HG03442 (cell line): Measurements from ENCODE around the gene RPL5.

Experiments used
- ATAC-seq: cut with Tn5 transposase; IDR thresholded peaks from one replicate; pipeline ENCODE4 v1.9.1; 2021; ENCODE audit warnings: mild to moderate bottlenecking, moderate library complexity; ENCODE audit not compliant: unreplicated experiment

Gene RPL5

DNA sequence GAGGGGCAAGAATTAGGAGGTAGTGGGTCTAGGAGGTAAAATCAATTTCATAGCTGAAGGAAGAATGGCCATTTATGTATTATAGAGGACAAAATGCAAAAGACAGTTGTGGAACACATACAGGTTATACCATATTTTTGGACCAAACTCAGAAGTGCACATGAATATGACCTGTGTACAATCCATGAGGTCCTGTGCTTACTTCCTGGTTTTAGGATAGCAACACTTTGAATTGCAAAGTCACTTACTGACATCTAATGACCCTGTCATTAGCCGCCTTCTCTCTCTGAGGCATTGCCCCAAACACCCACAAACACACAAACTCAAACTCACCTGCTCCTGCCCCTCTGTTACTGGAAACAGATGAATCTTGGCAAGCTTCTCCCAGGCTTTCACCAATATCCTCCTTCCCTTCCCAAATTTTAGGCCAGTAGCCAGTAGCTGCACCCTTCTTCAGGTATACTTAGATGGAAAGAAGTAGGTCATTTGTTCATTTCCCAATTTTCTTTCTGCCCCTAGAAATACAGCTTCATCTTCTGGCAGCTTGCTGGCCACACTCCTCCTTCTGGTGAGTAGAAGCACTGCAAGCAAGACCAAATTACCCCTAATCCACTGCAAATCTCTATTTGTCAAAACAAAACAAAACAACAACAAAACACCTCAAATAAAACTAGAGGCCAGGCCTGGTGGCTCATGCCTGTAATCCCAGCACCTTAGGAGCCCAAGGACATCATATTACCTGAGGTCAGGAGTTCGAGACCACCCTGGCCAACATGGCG lies 13.7 kb upstream of the RPL5 start:
- ATAC-seq: no peak

DNA sequence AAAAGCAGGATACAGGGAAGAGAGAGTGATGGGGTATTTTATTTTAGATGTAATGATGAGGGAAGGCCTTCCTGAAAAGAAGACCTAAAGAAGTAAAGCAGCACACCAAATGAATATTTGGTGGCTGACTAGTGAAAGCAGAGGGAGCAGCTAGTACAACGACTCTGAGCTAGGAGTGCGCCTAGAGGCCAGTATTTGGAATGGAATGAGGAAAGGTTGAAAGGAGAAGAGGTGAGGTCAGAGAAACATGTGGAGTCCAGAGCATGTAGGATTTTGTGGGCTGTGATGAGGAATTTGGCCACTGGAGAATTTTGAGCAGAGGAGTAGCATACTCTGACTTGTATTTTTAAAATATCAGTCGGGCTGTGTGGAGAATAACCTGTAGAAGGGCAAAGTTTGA lies 11.8 kb upstream of the RPL5 start:
- no peak for ATAC-seq

DNA sequence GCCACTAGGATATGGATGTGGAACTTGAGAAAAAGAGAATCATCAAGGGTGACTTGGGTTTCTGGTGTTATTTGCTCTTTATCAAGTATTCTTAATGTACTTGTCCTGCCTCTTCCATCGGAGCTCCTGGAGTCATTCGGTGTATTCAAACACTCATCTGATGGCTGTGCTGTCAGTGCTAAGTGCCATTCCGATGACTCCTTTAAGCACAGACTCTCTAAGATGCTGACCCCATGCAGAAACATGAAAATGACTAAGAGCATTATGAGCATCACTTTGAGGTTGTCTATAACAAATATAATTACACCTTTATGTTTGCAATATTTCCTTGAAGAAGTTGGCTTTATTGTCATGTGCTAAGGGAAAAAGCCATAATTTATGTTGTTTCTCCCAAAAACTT lies 11.3 kb upstream of the RPL5 start:
- no peak for ATAC-seq

DNA sequence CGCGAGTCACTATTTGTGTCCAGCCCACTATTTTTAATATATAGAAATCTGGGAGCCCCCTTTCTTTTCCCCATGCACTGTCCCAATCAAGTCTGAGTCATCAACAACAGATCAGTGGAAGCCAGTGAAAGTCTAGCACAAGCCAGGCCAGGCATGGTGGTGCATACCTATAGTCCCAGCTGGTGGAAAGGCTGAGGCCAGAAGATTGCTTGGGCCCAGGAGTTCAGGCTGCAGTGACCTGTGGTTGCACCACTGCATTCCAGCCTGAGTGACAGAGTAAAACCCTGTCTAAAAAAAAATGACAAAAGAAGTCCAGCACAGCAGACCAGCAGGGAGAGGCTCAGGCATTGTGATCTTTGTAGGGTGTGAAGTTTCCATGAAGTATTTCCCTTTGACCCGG lies 9.0 kb upstream of the RPL5 start:
- ATAC-seq: no peak

DNA sequence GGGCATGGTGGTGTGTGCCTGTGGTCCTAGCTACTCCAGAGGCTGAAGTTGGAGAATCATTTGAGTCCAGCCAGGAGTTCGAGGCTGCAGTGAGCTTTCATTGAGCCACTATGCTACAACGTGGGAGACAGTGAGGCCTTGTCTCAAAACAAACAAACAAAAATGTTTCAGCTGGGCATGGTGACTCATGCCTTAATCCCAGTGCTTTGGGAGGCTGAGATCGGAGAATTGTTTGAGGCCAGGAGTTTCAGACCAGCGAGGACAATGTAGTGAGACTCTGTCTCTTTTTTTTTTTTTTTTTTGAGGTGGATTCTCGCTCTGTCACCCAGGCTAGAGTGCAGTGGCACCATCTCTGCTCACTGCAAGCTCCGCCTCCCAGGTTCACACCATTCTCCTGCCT lies 5.0 kb upstream of the RPL5 start:
- no peak for ATAC-seq

DNA sequence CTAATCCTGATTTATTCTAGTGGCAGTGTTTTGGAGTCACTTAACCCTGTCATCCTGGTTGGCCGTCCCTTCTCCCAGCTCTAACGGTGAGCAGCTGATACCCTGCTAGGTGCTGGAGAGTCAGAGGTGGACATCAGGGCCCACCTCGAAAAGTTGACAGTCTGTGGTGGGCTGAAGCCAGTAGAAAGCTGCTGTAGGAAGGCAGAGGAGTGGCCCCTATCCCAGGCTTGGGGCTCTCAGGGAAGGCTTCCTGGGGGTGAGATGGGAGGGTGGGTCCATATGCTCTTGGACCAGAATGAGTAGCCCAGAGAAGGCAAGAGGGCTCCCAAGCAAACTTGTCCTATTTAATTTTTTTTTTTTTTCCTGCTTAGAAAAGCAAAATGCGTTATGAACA lies 475 bp upstream of the RPL5 start:
- ATAC-seq: no peak

DNA sequence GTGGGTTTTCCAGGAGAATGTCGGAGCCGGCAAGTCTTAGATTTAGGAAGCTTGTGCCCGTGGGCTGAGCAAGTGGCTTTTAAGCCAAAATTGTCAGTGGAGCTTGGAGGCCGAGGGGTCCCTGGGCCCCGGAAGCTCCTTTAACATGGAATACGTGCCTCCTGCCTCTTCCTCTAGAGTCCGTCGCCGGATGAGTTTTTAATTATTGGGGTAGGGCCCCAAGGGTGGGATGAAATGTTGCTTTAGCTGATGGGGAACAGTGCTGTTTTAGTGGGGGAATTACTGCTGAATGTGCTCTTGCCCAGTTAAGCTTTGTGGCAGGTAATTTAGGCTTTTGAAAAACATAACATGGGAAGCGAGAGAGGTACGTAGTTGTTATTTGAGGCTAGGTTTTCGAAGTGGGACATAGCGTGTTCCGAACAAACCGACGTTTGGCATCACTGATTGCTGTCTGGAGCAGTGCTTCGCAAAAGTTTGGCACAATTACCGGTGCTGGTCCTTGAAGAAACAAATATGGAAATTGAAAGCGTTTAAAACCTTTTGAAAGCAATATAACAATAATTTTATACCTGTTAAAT lies 786 bp downstream of the RPL5 start:
- ATAC-seq: no peak

DNA sequence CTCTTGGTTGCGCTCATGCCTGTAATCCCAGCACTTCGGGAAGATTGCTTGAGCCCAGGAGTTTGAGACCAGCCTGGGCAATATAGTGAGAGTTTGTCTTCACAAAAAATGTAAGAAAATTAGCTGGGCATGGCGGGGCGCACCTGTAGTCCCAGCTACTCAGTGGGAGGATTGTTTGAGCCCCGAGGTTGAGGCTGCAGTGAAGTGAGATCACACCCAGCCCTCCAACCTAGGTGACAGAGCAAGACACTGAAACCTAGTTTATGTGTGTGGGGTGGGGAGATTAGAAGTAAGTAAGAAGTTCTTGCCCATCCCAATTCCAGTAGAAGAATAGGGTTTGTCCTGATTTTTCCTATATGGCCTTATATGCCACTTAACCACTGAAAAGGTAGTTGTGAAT lies 2.0 kb downstream of the RPL5 start:
- ATAC-seq: no peak

DNA sequence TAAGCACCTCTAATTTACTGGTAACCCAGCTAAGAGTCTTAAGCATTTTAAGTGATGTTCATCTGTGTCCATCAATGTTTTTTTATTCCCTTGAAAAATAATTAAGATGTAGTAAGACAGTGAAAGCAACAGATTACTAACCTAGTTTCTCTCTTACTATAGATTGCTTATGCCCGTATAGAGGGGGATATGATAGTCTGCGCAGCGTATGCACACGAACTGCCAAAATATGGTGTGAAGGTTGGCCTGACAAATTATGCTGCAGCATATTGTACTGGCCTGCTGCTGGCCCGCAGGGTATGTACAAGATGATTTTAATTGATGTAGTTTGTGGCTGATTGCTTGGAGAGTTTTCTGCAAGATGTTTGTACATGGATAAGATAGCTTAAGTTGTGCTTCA lies 2.8 kb downstream of the RPL5 start:
- no peak for ATAC-seq

DNA sequence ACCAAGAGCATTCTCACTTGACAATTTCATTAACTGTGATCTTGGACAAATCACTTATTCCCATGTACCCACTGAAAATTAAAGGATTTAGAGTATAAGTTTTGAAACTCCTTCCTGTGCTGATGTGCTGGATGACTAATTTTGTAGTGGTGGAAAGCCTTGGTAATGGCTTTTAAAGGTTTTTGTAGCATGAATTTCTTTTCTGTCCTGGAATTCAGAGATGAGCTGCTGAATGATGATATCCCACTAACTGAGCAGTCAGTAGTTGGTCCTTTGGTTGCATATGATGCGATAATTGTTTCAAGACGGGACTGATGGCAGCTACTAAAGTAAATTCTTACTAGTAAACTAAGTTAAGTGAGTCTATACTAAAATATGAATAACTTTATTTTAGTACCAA lies 5.2 kb downstream of the RPL5 start:
- no peak for ATAC-seq

DNA sequence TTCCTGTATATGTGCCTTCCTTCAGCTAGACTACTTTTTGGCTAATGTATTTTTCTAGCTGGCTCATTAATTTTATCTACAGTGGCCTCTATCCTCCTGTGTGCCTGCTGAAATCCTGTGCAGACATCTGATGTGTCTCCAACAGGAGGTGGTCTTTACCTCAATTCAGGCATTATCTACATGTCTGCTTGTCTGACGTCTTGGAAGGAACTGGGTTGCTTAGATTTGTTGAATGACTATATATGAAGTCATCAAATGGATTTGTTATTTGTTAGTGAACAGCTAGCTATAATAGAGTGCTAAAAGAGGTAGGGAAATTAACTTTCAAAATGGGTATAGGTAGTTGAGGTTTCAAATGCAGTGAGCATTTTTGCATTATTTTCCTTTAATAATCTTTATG lies 6.7 kb downstream of the RPL5 start:
- no peak for ATAC-seq

DNA sequence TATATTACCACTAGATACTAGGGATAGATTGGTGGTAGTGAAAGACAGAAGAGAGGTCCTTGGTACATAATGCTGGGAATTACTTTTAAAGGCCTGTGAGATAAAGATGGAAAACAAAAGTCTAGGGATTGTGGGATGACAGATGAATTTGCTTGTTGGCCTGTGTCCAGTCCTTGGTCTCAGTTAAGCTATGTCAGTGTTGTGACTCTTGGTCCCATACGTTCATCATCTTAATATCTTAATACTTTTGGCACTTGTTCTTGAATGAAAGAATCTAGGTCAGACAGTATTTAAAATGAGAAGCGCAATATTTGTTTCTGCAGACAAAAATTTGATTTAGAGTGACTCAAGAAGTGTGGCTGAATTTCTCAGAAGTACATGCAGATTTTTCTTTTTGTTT lies 7.6 kb downstream of the RPL5 start:
- no peak for ATAC-seq

DNA sequence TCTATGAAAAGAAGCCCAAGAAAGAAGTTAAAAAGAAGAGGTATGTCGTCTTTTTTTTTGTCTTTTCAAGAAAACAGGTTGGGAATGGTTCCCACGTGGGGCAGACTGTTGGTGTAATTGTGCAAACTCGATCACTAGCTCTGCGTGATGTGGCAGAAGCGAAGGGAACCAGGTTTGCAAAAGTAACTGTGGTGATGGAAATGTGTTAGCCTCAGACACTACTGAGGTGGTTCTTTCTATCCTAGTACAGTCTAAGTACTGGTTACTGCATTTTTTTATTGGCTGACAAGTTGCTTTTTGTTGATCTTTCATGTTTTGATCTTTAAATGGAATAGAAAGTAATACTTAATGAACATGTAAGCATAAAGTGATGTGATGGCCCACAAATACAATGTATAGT lies 8.8 kb downstream of the RPL5 start:
- ATAC-seq: no peak

DNA sequence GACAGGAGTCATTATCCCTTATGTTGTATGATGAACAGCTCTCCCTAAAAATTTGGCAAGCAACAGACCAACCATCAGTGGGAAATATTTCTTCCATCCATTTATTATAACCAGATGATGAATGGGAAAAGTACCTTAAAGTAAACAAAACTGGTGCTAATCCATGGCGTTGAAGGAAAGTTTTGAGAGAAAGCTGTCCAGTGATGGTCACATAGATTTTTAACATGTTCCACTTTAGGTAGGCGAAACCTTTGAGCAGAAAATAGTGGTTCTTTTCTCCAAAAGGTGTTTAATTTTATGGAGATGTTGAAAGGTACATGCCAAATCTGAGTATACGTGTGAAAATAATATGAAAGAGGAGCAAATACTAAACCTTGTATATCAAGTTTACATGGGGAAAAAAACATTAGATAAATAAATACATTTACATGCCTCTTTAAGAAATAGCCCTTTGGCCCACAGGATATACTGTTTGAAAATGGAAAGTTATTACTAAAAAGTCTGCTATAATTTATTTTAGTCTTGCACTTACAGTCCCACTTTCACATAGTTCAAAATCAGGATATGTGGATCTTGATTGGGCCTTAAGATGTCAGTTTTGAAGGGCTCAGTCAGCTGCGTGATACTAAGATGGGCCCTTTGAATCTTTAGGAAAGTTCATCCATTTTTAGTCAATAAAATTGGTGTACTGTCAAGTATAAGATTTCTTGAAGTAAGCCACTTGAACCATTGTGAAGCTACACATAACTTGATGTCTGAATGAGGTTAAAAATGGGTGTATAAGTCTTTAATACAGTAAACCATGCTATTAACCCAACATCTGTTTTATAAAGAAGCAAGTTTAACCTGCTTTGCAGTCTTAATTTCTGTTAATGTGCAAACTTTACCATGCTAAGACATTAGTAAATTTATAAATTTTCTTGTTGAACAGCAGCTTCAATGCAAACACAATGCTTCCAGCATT lies 10.5 kb downstream of the RPL5 start:
- no peak for ATAC-seq

DNA sequence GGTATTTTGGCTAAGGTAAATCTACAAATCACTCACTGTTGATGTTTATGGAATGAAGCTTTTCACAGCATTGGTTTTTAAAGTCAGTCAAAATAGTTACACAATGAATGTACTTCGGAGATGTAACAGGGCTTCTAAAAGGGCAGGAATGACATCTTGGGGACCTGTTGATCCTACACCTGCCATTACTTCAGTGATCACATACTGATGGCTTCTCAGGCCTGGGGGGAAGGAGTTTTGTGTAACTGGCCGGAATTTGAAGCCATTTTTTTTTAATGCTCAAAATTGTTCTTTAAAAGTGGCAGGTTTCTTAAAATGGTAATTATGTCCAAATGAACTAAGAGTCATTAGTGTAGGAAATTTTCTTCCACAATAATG lies 11.2 kb downstream of the RPL5 start:
- ATAC-seq: no peak

DNA sequence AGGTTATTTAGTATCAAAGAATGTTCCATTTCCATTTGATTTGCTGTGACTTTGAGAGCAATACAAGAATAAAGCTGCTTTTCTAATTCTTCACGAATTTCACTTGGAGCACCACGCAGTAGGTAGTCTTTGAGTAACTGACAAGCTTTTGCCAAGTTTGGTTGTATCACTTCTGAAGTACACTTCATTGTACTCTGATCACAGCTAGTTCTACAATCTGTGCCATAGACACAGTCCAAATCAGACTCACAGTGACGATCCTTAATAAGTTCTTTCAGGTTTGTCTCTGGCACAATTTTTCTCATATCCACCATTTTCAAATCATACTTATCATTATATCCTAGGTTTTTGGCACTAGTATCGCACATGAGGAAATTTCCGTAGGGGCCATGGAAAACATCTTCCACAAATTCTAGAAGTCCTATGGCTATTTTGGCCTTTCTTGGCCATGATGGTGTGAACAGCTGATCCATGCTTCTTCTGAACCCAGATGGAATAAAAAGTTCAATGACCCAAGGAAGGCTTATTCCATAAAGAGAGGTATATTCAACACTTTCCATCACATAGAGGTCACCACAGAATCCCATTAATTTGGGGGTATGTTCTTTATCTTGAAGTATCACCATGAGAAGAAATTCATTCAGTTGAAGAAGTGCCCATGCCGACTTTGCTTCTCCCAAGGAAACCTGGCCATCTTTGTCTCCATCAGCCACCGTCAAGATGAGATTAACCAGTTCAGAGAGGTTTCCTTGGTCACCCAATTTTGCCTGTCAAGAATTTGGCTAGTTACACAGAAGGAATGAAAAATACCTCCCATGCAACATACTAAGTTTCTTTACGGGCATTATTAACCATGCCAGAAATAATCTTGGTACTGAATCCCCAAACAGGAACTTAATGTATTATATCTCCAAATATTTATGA lies 11.9 kb downstream of the RPL5 start:
- ATAC-seq: no peak

DNA sequence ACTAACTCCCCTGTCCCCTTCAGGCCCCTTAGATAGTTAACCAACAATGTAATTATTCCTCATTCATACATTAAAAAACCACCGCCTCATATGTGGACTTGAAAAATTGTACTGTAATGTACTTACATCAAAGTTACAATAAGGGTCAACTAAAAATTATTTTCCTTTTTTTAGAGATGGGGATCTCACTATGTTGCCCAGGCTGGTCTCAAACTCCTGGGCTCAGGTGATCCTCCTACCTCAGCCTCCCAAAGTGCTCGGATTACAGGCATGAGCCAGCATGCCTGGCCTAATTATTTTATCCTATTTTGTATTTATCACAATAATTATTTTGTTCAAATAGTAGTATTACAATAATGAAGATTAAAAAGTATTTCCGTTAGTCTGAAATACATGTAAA lies 12.6 kb downstream of the RPL5 start:
- no peak for ATAC-seq

DNA sequence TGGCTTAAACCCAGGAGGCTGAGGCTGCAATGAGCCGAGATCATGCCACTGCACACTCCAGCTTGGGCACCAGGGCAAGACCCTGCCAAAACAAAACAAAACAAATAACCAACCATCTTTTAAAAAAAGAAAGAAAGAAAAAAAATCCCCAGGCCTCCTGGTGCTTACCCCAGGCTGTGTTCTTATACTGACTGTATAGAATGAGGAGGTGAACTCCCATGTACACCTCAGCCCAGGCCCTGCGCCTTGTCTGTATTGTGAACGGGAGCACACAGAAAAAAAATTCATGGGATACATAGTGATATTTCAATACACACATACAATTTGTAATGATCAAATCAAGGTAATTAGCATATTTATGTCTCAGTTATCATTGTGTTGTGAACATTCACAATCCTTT lies 14.1 kb downstream of the RPL5 start:
- no peak for ATAC-seq

DNA sequence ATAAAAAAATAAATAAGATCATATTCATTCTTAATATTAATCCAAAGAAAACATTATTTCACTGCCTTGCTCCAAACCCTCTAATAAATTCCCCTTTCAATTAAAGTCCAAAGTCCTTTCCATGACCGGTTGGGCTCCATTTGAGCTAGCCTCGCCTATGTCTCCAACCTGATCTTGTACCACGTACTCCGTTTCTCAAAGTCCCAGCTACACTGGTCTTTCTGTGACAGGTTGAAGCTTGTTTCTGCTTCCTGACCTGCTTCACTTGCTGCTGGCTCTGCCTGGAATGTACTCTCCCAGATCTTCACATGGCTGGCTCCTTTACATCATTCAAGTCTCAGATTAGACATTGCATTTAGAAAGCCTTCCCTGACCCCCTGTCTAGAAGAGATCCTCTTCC lies 16.4 kb downstream of the RPL5 start:
- ATAC-seq: no peak

DNA sequence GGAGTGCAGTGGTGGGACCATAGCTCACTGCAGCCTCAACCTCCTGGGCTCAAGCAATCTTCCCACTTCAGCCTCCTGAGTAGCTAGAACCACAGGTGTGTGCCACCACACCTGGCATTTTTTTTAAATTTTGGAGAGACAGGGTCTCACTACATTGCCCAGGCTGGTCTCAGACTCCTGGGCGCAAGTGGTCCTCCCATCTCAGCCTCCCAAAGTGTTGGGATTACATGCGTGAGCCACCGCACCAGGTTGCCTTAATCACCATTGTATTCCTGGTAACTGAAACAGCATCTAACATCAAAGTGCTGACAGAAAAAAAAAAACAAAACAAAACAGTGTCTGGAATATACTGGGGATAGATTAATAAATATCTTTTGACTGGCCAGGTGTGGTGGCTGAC lies 18.2 kb downstream of the RPL5 start:
- no peak for ATAC-seq

DNA sequence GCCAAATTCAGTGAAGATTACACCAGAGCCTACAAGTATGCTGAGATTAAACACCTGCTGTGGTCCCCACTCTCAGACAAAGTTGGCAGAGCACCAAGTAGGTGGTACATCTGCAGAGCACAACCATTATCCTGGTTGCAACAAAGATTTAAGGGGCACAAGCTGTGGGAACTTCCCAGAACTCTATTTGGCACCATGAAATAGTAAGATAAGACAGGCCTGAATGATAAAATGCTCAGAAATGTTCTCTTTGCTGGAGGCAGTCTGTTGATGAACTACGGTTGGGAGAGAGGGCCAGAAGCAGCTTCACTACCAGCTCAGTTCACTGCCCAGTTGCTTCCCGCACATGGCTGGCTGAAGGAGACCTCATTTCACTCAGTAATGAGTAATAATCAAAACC lies 19.9 kb downstream of the RPL5 start:
- no peak for ATAC-seq
